Esophagus muscularis mucosa (tissue), 4 donors: ENCODE data around the gene KCNA1.

Source experiments
- CTCF ChIP-seq, 3 experiments: fragments of 200-600 bp in 2 of 3; fragments of 450-650 bp in 1 of 3; sonication (generic) in 2 of 3; IDR thresholded peaks; one replicate each; pipeline ENCODE4 v1.5.1; 2017 to 2019; ENCODE audit warnings: antibody characterized with exemption in 3 of 3, mild to moderate bottlenecking in 2 of 3, moderate library complexity in 1 of 3
- EP300 ChIP-seq: sonication (generic); formaldehyde crosslinking; IDR thresholded peaks from one replicate; pipeline ENCODE4 v1.6.1; 2017; ENCODE audit warnings: antibody characterized with exemption
- POLR2A ChIP-seq: fragments of 450-650 bp; IDR thresholded peaks from one replicate; pipeline ENCODE4 v1.6.1; 2017; ENCODE audit warnings: antibody characterized with exemption, moderate library complexity, mild to moderate bottlenecking, low read depth
- POLR2AphosphoS5 ChIP-seq, 2 donors: sonication (generic); formaldehyde crosslinking; IDR thresholded peaks; one replicate each; pipeline ENCODE4 v1.6.1; 2017; ENCODE audit warnings: antibody characterized with exemption in 2 of 2

- TF ChIP-seq CTCF (IDR thresholded peaks at IDR 0.05): no peak
- no peak for TF ChIP-seq POLR2A
- no peak for TF ChIP-seq POLR2AphosphoS5 (IDR thresholded peaks at IDR 0.05)
- TF ChIP-seq EP300: no peak
Measured at GRCh38 chr12:4914720-4915119, 5.0 kb downstream of the KCNA1 start.
